SU-DHL-6 (cell line): ENCODE results near the gene SP140L.

Experiments
- CTCF ChIP-seq: fragments of 200-600 bp; sonication (generic); IDR thresholded peaks from one replicate; pipeline ENCODE4 v1.5.1; 2017; ENCODE audit warnings: antibody characterized with exemption, mild to moderate bottlenecking, low read length, moderate library complexity; ENCODE audit not compliant: insufficient read depth, poor library complexity, severe bottlenecking
- EZH2phosphoT487 ChIP-seq: fragments of 200-600 bp; sonication (generic), shearing (Covaris generic); conservative IDR thresholded peaks from 2 replicates; pipeline ENCODE4 v1.6.1; 2018; ENCODE audit warnings: mild to moderate bottlenecking, antibody characterized with exemption, low read length, moderate library complexity, mixed read lengths

GRCh38 chr2:230323385-230324106 is 3.4 kb upstream of the SP140L start:
- TF ChIP-seq CTCF (no peak), EZH2phosphoT487 (no peak)
